Measurements from ENCODE around the gene PTPRC. TPM values are rescaled to one million over a fixed set of nuclear protein-coding genes. Genes with fewer than 3 reads are reported as not detected.

Gene PTPRC
- total RNA-seq, 3 donors from 2014 or later (not counting 1 experiment from before 2014, with no cell fraction given): 1,142 to 1,334 (median 1,200) TPM

- no peak overlapping the region for H3K4me3 Mint-ChIP-seq
- Histone ChIP-seq H3K27me3 (ENCODE audit: control insufficient read depth, insufficient read depth, low read length) (no peaks in the 10 kb centered on the region), H3K9me3 (ENCODE audit: control insufficient read depth, insufficient read depth, low read length) (no peaks in the 10 kb centered on the region), H3K36me3 (ENCODE audit: control insufficient read depth, insufficient read depth, low read length) (peaks cover 90% of the 10 kb centered on the region), H3K27ac (ENCODE audit: low read length) (no peak overlapping the region), H3K4me1 (ENCODE audit: control insufficient read depth, insufficient read depth, low read length) (peaks cover 5% of the 10 kb centered on the region), H3K4me3 (ENCODE audit: low read length) (no peak overlapping the region)
- no peaks in the 10 kb centered on the region for H3K9me3 Mint-ChIP-seq
- no peaks in the 10 kb centered on the region for H3K27me3 Mint-ChIP-seq (ENCODE audit: low read depth in 2 of 2)
- no peak for ATAC-seq
- H3K27ac Mint-ChIP-seq: peak overlapping the region; percentile 80 to 81
- TF ChIP-seq CTCF (IDR thresholded peaks at IDR 0.05): no peak
- peaks cover 39 to 49% of the 10 kb centered on the region in 2 donors for H3K4me1 Mint-ChIP-seq
- DNase-seq: no peak
- intact Hi-C loops (cut with micrococcal nuclease): no loop called here
- peaks cover 32% of the 10 kb centered on the region for H3K36me3 Mint-ChIP-seq
Measured at GRCh38 chr1:198723127-198723526, 84.3 kb downstream of the PTPRC start.

GRCh38 chr1:198725090-198725489, 86.2 kb downstream of the PTPRC start:
- Mint-ChIP-seq H3K9me3 (no peaks in the 10 kb centered on the region), H3K4me3 (no peak overlapping the region), H3K36me3 (peaks cover 27% of the 10 kb centered on the region), H3K27ac (peak overlapping the region; percentile 80 to 81), H3K4me1 (peaks cover 46 to 49% of the 10 kb centered on the region in 2 donors), H3K27me3 (ENCODE audit: low read depth in 2 of 2) (no peaks in the 10 kb centered on the region)
- ATAC-seq (peak in 1 of 3 donors; percentile 51), DNase-seq (no peak)
- no peak overlapping the region for H3K4me3 ChIP-seq (ENCODE audit: low read length)
- no peak for TF ChIP-seq CTCF (IDR thresholded peaks at IDR 0.05)
- H3K27ac ChIP-seq (ENCODE audit: low read length): peak overlapping the region; percentile 35
- intact Hi-C loops (cut with micrococcal nuclease): no loop called here
- H3K4me1 ChIP-seq (ENCODE audit: control insufficient read depth, insufficient read depth, low read length): peaks cover 5% of the 10 kb centered on the region
- H3K9me3 ChIP-seq (ENCODE audit: control insufficient read depth, insufficient read depth, low read length): no peaks in the 10 kb centered on the region
- peaks cover 90% of the 10 kb centered on the region for H3K36me3 ChIP-seq (ENCODE audit: control insufficient read depth, insufficient read depth, low read length)
- H3K27me3 ChIP-seq (ENCODE audit: control insufficient read depth, insufficient read depth, low read length): no peaks in the 10 kb centered on the region

- TF ChIP-seq CTCF (IDR thresholded peaks at IDR 0.05): no peak
- no peak overlapping the region for H3K27ac ChIP-seq (ENCODE audit: low read length)
- H3K27me3 ChIP-seq (ENCODE audit: control insufficient read depth, insufficient read depth, low read length): no peaks in the 10 kb centered on the region
- H3K9me3 ChIP-seq (ENCODE audit: control insufficient read depth, insufficient read depth, low read length): no peaks in the 10 kb centered on the region
- Mint-ChIP-seq H3K27ac (peak overlapping the region; percentile 80 to 81), H3K4me3 (no peak overlapping the region), H3K36me3 (peaks cover 32% of the 10 kb centered on the region), H3K4me1 (peaks cover 48 to 59% of the 10 kb centered on the region in 2 donors), H3K9me3 (no peaks in the 10 kb centered on the region), H3K27me3 (ENCODE audit: low read depth in 2 of 2) (no peaks in the 10 kb centered on the region)
- H3K36me3 ChIP-seq (ENCODE audit: control insufficient read depth, insufficient read depth, low read length): peaks cover 91% of the 10 kb centered on the region
- DNase-seq (no peak), ATAC-seq (no peak)
- no peak overlapping the region for H3K4me3 ChIP-seq (ENCODE audit: low read length)
- intact Hi-C loops (cut with micrococcal nuclease): no loop called here
- peaks cover 5% of the 10 kb centered on the region for H3K4me1 ChIP-seq (ENCODE audit: control insufficient read depth, insufficient read depth, low read length)
Measured at GRCh38 chr1:198726455-198726854, 87.6 kb downstream of the PTPRC start.

GRCh38 chr1:198729195-198729863, 90.5 kb downstream of the PTPRC start:
- intact Hi-C loops (cut with micrococcal nuclease): no loop called here
- 94% methylated on average over 5 of the region's 5 CpGs for WGBS (ENCODE audit: insufficient coverage)
- Histone ChIP-seq H3K27me3 (ENCODE audit: control insufficient read depth, insufficient read depth, low read length) (no peaks in the 10 kb centered on the region), H3K36me3 (ENCODE audit: control insufficient read depth, insufficient read depth, low read length) (peaks cover 96% of the 10 kb centered on the region), H3K27ac (ENCODE audit: low read length) (no peak overlapping the region), H3K9me3 (ENCODE audit: control insufficient read depth, insufficient read depth, low read length) (no peaks in the 10 kb centered on the region), H3K4me3 (ENCODE audit: low read length) (no peak overlapping the region), H3K4me1 (ENCODE audit: control insufficient read depth, insufficient read depth, low read length) (no peaks in the 10 kb centered on the region)
- Mint-ChIP-seq H3K9me3 (no peaks in the 10 kb centered on the region), H3K4me1 (peaks cover 50 to 65% of the 10 kb centered on the region in 2 donors), H3K27ac (peak overlapping the region; percentile 81 to 82), H3K27me3 (ENCODE audit: low read depth in 2 of 2) (no peaks in the 10 kb centered on the region), H3K4me3 (no peak overlapping the region), H3K36me3 (peaks cover 29% of the 10 kb centered on the region)
- ATAC-seq (no peak), DNase-seq (no peak)
- no peak for TF ChIP-seq CTCF (IDR thresholded peaks at IDR 0.05)

Data from natural killer cell (primary cell).